Omental fat pad (tissue), 4 donors: Measurements from ENCODE around the gene HOXB3. TPM values are rescaled to one million over a fixed set of nuclear protein-coding genes. Genes with fewer than 3 reads are reported as not detected.
A peak's percentile ranks its signal among the peaks of the same experiment; 100 is the strongest.

Experiments used
- ATAC-seq: fragments of 150-250 bp; one replicate; pipeline ENCODE4 v1.9.1; 2016; ENCODE audit warnings: mild to moderate bottlenecking, moderate library complexity; ENCODE audit not compliant: low FRiP score
- DNase-seq: peaks from one replicate; pipeline ENCODE4 v3.0.0-alpha.2; 2019; ENCODE audit warnings: low spot score
- total RNA-seq, 4 donors: library from RNA; depleted of rRNA; stranded (reverse); fragments of >200 nt; gene quantifications; one replicate each; pipeline ENCODE4 v1.1.0, GENCODE V29; 2016
- TF ChIP-seq, protein P1 (sequence below), 3 donors: fragments of 450-650 bp; IDR thresholded peaks; one replicate each; pipeline ENCODE4 v1.5.1; 2016 to 2017; ENCODE audit warnings: antibody characterized with exemption in 3 of 3, mild to moderate bottlenecking in 3 of 3, moderate library complexity in 2 of 3

The HOXB3 gene
- total RNA-seq, 4 donors from 2014 or later, result 4.8 to 30.3 (median 10.6) TPM

DNA sequence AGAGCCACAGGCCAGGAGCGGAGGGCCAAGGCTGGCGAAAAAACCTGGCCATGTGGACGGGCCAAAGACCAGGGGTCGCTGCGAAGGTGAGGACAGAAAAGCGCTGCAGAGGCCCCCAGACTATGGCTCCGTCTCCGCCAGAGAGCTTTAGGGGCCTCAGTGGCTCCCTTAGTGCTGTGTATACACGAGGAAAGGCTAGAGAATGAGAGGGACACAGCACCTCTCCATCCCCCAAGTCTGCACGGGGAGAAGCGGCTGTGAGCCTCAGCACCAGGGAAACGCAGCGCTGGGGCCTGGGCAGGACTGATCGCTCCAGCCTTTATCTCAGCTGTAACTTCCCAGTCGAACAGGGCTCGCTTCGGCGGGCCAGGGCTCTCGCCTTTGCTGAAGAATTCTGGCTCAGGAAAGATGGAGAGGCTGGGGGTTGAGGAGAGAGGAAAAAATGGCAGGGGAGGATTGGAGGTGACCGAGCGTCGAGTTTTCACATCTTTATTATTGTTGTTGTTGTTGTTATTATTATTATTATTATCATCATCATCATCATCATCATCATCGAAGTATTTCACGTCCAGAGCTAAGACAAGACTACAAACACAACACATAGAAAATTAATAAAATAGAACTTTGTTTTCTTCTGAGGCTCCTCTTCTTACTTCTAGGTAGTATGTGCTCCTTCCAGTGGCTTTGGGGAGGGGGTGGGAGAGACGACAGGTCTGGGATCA lies 5.4 kb upstream of the HOXB3 start:
- no peak for ATAC-seq

DNA sequence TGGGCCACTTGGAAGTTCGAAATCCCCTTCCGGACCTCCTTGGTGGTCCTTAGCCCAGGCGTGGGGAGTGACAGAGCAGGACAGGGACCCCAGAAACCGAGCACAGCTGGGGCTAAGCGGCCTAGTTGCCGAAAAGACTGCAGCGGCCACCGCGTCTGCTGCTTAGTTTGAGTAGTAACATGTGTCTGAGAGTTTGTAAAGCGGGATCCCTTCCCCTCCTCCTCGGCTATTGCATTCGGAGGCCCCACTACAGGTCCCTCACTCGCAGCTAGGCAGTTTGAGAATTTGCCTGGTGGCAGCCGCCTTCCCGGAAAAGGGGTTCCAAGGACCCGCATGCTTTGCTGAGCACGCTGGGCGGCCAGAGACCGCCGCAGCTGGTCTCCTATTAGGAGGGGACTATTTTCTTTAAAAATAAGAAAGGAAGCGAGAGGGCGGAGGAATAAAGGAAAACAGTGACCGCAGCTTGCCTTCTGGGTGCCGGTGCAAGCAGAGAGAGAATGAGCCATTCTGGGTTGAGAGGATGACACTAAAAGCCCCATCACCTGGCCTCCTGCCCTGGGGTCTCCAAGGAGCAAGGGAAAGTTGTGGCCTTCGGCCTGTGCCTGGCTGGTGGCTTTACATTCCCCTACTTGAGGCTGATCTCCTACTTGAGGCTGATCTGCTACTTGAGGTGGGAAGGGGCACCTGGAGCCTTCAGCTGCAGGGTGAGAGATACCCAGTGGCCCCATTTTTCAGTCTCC lies 4.7 kb upstream of the HOXB3 start:
- ATAC-seq, result no peak
- TF ChIP-seq, protein P1, sequence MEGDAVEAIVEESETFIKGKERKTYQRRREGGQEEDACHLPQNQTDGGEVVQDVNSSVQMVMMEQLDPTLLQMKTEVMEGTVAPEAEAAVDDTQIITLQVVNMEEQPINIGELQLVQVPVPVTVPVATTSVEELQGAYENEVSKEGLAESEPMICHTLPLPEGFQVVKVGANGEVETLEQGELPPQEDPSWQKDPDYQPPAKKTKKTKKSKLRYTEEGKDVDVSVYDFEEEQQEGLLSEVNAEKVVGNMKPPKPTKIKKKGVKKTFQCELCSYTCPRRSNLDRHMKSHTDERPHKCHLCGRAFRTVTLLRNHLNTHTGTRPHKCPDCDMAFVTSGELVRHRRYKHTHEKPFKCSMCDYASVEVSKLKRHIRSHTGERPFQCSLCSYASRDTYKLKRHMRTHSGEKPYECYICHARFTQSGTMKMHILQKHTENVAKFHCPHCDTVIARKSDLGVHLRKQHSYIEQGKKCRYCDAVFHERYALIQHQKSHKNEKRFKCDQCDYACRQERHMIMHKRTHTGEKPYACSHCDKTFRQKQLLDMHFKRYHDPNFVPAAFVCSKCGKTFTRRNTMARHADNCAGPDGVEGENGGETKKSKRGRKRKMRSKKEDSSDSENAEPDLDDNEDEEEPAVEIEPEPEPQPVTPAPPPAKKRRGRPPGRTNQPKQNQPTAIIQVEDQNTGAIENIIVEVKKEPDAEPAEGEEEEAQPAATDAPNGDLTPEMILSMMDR (IDR thresholded peaks at IDR 0.05), result no peak
- no peak for DNase-seq

More for the DNA sequence above, 5.4 kb upstream of the HOXB3 start:
- DNase-seq, result no peak
- TF ChIP-seq, protein P1 (IDR thresholded peaks at IDR 0.05), result no peak

DNA sequence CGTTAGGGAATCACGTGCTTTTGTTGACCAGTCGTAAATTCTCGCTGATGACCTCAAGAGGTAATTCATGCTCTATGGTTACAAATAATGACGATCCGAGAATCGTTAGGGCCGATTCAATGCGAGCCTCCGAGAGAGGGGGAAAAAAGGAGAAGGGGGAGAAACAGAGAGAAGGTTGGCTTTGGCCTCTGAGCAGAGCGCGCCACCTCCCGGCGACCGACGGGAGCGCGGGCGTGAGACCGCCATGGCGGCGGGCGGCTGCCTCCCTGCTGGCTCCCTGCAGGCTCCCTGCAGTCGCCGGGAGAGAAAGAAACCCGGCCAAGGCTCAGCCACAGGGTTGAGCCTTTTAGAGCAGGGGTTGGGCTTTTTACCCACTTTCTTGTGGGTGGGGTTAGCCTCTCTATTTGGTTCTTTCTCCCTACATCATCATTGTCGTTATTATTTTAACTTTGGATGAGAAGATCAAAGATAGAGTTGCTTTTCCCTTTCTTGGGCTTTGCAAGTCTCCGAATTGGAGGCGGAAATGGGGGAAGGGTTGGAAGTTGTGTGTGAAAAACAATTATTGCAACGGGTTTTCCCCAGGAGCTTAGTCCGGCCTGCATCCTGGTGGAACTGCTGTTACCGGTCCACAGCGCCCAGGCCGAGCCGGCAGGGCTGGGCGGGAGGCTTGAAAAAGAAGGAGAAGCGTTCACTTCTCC lies 3.9 kb upstream of the HOXB3 start:
- DNase-seq, result no peak
- ATAC-seq, result peak; percentile 63
- TF ChIP-seq, protein P1 (IDR thresholded peaks at IDR 0.05), result peak in 2 of 3 donors; percentile 67 to 68

DNA sequence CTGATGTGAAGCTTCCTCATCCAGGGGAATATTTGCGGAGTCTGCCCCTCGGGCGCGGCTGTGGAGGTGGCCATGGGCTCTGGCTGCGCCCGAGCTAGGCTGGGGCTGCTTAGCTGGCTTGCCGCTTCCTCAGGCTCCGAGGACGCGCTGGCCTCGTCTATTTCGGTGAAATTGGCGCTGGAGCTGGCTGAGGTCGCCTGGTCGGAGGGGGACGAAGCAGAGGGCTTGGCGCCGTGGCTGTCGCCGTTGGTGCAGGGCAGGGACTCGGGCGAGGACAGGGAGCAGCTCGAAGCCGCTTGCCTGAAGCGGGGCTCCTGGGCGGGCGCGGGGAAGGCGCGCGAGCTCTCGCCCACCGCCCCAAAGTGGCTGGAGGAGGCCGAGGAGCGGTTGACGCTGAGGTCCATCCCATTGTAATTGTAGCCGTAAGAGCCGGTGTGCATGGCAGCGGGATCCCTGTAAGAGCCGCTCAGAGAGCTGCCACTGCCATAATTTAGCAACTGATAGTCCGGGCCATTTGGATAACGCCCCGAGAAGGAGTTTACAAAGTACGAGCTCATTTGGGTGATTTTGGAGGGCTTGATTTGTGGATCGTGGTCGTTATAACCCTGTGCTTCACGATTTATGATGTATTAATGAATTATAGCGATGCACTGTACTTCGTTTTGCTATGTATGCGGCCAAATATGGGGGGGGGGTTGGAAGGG lies 3.2 kb upstream of the HOXB3 start, which contains the start of gene HOXB5:
Gene HOXB5 (minus strand): TSS at position 654 of the 704 bp plus-strand sequence. CDS start 97 bp downstream, at position 557.
- no peak for ATAC-seq
- TF ChIP-seq, protein P1 (IDR thresholded peaks at IDR 0.05), result no peak
- DNase-seq, result no peak

DNA sequence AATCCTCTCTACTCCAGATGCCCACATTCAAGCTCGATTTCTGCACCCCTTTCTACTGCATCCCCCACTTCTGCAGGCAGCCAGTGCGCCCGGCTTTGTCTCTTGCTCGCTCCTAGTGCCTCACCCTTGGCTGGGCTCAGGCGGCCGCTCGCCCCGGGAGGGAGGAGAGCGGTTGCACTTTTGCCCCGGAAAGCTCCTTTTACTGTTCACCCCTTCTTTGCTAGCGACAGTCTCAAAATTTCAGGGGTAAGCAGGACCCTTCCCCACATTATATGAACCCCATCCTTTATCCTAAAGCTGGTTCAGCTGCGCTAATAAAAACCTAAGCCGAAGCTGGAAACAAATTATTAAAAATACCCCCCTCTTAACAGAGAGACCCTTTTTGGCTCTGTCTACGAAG lies 2.5 kb upstream of the HOXB3 start:
- ATAC-seq (no peak), DNase-seq (no peak)
- TF ChIP-seq, protein P1 (IDR thresholded peaks at IDR 0.05), result no peak

DNA sequence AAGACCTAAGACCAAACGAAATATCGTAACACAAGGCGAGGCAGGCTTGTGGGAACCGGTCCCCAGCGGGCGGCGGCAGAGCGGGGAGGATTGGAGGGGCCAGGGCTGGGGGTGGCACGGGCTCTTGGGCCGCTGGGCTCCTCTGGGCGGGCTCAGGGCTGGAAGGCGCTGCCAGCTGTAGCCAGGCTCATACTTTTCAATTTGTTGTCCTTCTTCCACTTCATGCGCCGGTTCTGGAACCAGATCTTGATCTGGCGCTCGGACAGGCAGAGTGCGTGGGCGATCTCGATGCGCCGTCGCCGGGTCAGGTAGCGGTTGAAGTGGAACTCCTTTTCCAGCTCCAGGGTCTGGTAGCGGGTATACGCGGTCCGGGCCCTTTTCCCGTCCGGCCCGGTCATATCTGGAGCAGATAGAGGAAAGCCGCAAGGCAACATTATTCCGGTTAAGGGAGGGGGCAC lies 2.0 kb upstream of the HOXB3 start:
- DNase-seq, result no peak
- TF ChIP-seq, protein P1 (IDR thresholded peaks at IDR 0.05), result no peak
- ATAC-seq, result no peak
